Endothelial cell of umbilical vein (primary cell): ENCODE data around the gene FMNL2. TPM values are rescaled to one million over a fixed set of nuclear protein-coding genes. Genes with fewer than 3 reads are reported as not detected.

Source experiments
- BruUV-seq: library from RNA; stranded (reverse); fragments of 400-500 nt; replicated peaks from 2 replicates; lab custom pipeline; 2021; lab: Mats Ljungman, UMichigan
- CTCF ChIA-PET: fragments of 300-600, 350-600 bp; sonication (Branson Sonifier 250); formaldehyde crosslinking; loops from one replicate; lab custom pipeline; 2021; ENCODE audit warnings: antibody characterized with exemption, inconsistent platforms; lab: Charles Lee
- POLR2A ChIA-PET: fragments of 300-600, 350-600 bp; sonication (Branson Sonifier 250); formaldehyde crosslinking; loops from one replicate; lab custom pipeline; 2021; ENCODE audit warnings: antibody characterized with exemption, inconsistent platforms; lab: Charles Lee
- DNase-seq: peaks from one replicate; pipeline ENCODE4 v3.0.0-alpha.2; 2011; ENCODE audit warnings: low read depth, low spot score
- FAIRE-seq: peaks from 2 replicates; lab custom pipeline; 2011; peaks lifted over from hg19 to GRCh38; lab: Jason Lieb, UNC
- H2AFZ ChIP-seq: 2 replicates; pipeline ENCODE4 v1.6.0; 2012; ENCODE audit warnings: low read depth, low read length, control low read depth, inconsistent platforms
- H3K27ac ChIP-seq: 2 replicates; pipeline ENCODE4 v1.5.1; 2011; ENCODE audit warnings: low read depth, mild to moderate bottlenecking, control low read depth, low read length, moderate library complexity; ENCODE audit not compliant: insufficient read depth
- H3K27me3 ChIP-seq, 2 experiments: 2 replicates each; pipeline versions ENCODE4 v1.6.0 to v1.6.1; 2011; ENCODE audit warnings: low read length in 2 of 2, mixed read lengths in 1 of 2; ENCODE audit not compliant: control insufficient read depth in 2 of 2, insufficient read depth in 2 of 2
- H3K36me3 ChIP-seq, 2 experiments: 2 replicates in 1 of 2; 3 replicates in 1 of 2; pipeline ENCODE4 v1.5.1; 2011; ENCODE audit warnings: low read length in 2 of 2, mild to moderate bottlenecking in 1 of 2, moderate library complexity in 1 of 2; ENCODE audit not compliant: control insufficient read depth in 2 of 2, insufficient read depth in 2 of 2; ENCODE audit errors: extremely low read depth in 1 of 2
- H3K4me1 ChIP-seq: 3 replicates; pipeline ENCODE4 v1.5.1; 2011; ENCODE audit warnings: mild to moderate bottlenecking, low read length; ENCODE audit not compliant: control insufficient read depth, insufficient read depth; ENCODE audit errors: extremely low read depth
- H3K4me2 ChIP-seq: 2 replicates; pipeline ENCODE4 v1.6.1; 2011; ENCODE audit warnings: low read length, control low read depth, mixed read lengths; ENCODE audit not compliant: insufficient read depth
- H3K4me3 ChIP-seq, 3 experiments: fragments of 200-600 bp in 1 of 3; sonication (generic), shearing (Covaris generic) in 1 of 3; replicated peaks in 1 of 3; 2 replicates each; pipeline ENCODE4 v1.5.1; 2011 to 2016; ENCODE audit warnings: control low read depth in 3 of 3, low read length in 3 of 3, mild to moderate bottlenecking in 2 of 3, inconsistent platforms in 1 of 3, low read depth in 1 of 3, moderate library complexity in 1 of 3; ENCODE audit not compliant: insufficient read depth in 1 of 3
- H3K79me2 ChIP-seq: 2 replicates; pipeline ENCODE4 v1.6.0; 2012; ENCODE audit warnings: low read length, inconsistent platforms; ENCODE audit not compliant: control insufficient read depth, insufficient read depth
- H3K9ac ChIP-seq: replicated peaks from 2 replicates; pipeline ENCODE3; 2011; ENCODE audit warnings: low read length, control low read depth; ENCODE audit not compliant: insufficient read depth; ENCODE audit errors: extremely low read depth
- H3K9me1 ChIP-seq: replicated peaks from 3 replicates; pipeline ENCODE4 v1.6.0; 2011; ENCODE audit warnings: mild to moderate bottlenecking, low read length; ENCODE audit not compliant: control insufficient read depth, insufficient read depth; ENCODE audit errors: extremely low read depth
- H3K9me3 ChIP-seq: replicated peaks from 2 replicates; pipeline ENCODE4 v1.5.1; 2012; ENCODE audit warnings: low read length, inconsistent platforms; ENCODE audit not compliant: control insufficient read depth, insufficient read depth
- H4K20me1 ChIP-seq: replicated peaks from 2 replicates; pipeline ENCODE3; 2011; ENCODE audit warnings: mild to moderate bottlenecking, low read length; ENCODE audit not compliant: control insufficient read depth, insufficient read depth; ENCODE audit errors: extremely low read depth
- EZH2 ChIP-seq: IDR thresholded peaks from 2 replicates; pipeline ENCODE4 v1.6.1; 2012; ENCODE audit warnings: borderline replicate concordance, low read depth, mild to moderate bottlenecking, moderate library complexity, low read length, inconsistent platforms; ENCODE audit not compliant: severe bottlenecking
- FOS ChIP-seq: IDR thresholded peaks from 2 replicates; pipeline ENCODE4 v1.6.1; 2011; ENCODE audit warnings: mild to moderate bottlenecking, low read length, moderate library complexity, borderline replicate concordance; ENCODE audit not compliant: insufficient read depth
- GATA2 ChIP-seq: IDR thresholded peaks from 2 replicates; pipeline ENCODE4 v1.7.0; 2011; ENCODE audit warnings: low read depth, mild to moderate bottlenecking, moderate library complexity, mixed read lengths, low read length; ENCODE audit not compliant: insufficient read length, insufficient read depth
- MAX ChIP-seq: IDR thresholded peaks from 2 replicates; pipeline ENCODE4 v1.6.1; 2011; ENCODE audit not compliant: insufficient read depth, insufficient read length
- POLR2AphosphoS5 ChIP-seq: IDR thresholded peaks from 2 replicates; pipeline ENCODE4 v1.6.1; 2012; ENCODE audit warnings: low read depth, mild to moderate bottlenecking, control low read depth, low read length, moderate library complexity; ENCODE audit not compliant: insufficient read depth
- dilution Hi-C: fragments of 300-500 bp; cut with MboI; formaldehyde crosslinking; loops from one replicate; pipeline ENCODE4 v1.15.0; 2019; ENCODE audit warnings: low sequenced_read_pairs; ENCODE audit not compliant: extremely low pct_ligation_motif_present
- intact Hi-C: fragments of 100-400 bp; cut with micrococcal nuclease; formaldehyde crosslinking; loops from one replicate; pipeline ENCODE4 v1.10.0; 2022
- polyA plus RNA-seq, 4 experiments: library from polyadenylated mRNA; depleted of rRNA in 3 of 4; stranded (reverse) in 3 of 4; unstranded in 1 of 4; fragments of >200 nt; gene quantifications; 2 replicates each; pipeline versions ENCODE4 v1.2.1 to v1.2.3, GENCODE V29; 2011 to 2012; ENCODE audit warnings: missing spikeins in 1 of 4
- total RNA-seq: library from RNA; stranded (reverse); gene quantifications from 2 replicates; pipeline ENCODE4 v1.2.3, GENCODE V29; 2021

The FMNL2 gene
- total and polyA plus RNA-seq, 2 donors (not counting 3 experiments of a cell fraction or from before 2014, with no cell fraction given) = 8.3 to 28.0 TPM

- Histone ChIP-seq H3K36me3 (no peaks in the 10 kb centered on the region), H2AFZ (no peak overlapping the region), H3K9me1 (no peaks in the 10 kb centered on the region), H4K20me1 (no peaks in the 10 kb centered on the region), H3K4me2 (no peak overlapping the region), H3K79me2 (peaks cover 29% of the 10 kb centered on the region), H3K27me3 (no peaks in the 10 kb centered on the region), H3K27ac (no peak overlapping the region), H3K4me1 (peaks cover 29% of the 10 kb centered on the region), H3K9me3 (no peaks in the 10 kb centered on the region), H3K4me3 (no peak overlapping the region), H3K9ac (no peak overlapping the region)
- ChIA-PET CTCF (interaction anchor here (6.3 kb wide), 1 partner anchor 13 kb away, joined by 31 read pairs; no protein-coding TSS in a partner anchor), POLR2A (no interaction called here)
- intact Hi-C loops (no loop called here), dilution Hi-C loops (no loop called here)
- TF ChIP-seq FOS (no peak), GATA2 (no peak), POLR2AphosphoS5 (no peak), EZH2 (no peak), MAX (no peak)
- FAIRE-seq (no peak), DNase-seq (no peak)
- no TSS peak for BruUV-seq
Observed at GRCh38 chr2:152400607-152401214, 65.7 kb downstream of the FMNL2 start.
